Lower lobe of right lung (tissue), 2 donors: ENCODE results near the gene DOCK8. TPM values are rescaled to one million over a fixed set of nuclear protein-coding genes. Genes with fewer than 3 reads are reported as not detected.
A peak's percentile ranks its signal among the peaks of the same experiment; 100 is the strongest.

Experiments used
- ATAC-seq, 2 donors: fragments of 200-7000 bp; cut with Tn5 transposase; one replicate each; pipeline ENCODE4 v1.9.1; 2020 to 2022; ENCODE audit warnings: mild to moderate bottlenecking in 2 of 2, moderate library complexity in 2 of 2
- DNase-seq: peaks from one replicate; pipeline ENCODE4 v3.0.0-alpha.2; 2020
- H3K27ac ChIP-seq: fragments of 200-600 bp; one replicate; pipeline ENCODE4 v1.8.0; 2022
- H3K27me3 ChIP-seq: fragments of 200-600 bp; one replicate; pipeline ENCODE4 v1.8.0; 2022; ENCODE audit warnings: low read depth
- H3K36me3 ChIP-seq: fragments of 200-600 bp; one replicate; pipeline ENCODE4 v1.8.0; 2022; ENCODE audit warnings: mild to moderate bottlenecking
- H3K4me1 ChIP-seq: fragments of 200-600 bp; one replicate; pipeline ENCODE4 v1.8.0; 2022
- H3K4me3 ChIP-seq: fragments of 200-600 bp; one replicate; pipeline ENCODE4 v1.8.0; 2022; ENCODE audit warnings: mild to moderate bottlenecking
- H3K9me3 ChIP-seq: fragments of 200-600 bp; one replicate; pipeline ENCODE4 v1.8.0; 2022
- intact Hi-C: fragments of 100-400 bp; cut with DNase I; formaldehyde crosslinking; loops from one replicate; pipeline ENCODE4 v1.11.0; 2022
- total RNA-seq: library from RNA; stranded (reverse); fragmentation: NEBNext Ultra II Directional; extraction: Animal tissue kit (Norgen Biotek cat#: 25700); gene quantifications from one replicate; pipeline ENCODE4 v1.2.1, GENCODE V29; 2021
- TF ChIP-seq, protein P1 (sequence below): fragments of 200-600 bp; IDR thresholded peaks from one replicate; pipeline ENCODE4 v1.8.0; 2022; ENCODE audit warnings: antibody characterized with exemption, mild to moderate bottlenecking
- donor health status: DM: no; HTN: yes; CAD: no; lungs with severe emphysema.

DOCK8 gene
- total RNA-seq, 1 donor from 2014 or later, result 112 TPM

- peaks cover 7% of the 10 kb centered on the region for H3K4me1 ChIP-seq
- DNase-seq (no peak), ATAC-seq (no peak)
- peaks cover 5% of the 10 kb centered on the region for H3K27me3 ChIP-seq
- TF ChIP-seq, protein P1, sequence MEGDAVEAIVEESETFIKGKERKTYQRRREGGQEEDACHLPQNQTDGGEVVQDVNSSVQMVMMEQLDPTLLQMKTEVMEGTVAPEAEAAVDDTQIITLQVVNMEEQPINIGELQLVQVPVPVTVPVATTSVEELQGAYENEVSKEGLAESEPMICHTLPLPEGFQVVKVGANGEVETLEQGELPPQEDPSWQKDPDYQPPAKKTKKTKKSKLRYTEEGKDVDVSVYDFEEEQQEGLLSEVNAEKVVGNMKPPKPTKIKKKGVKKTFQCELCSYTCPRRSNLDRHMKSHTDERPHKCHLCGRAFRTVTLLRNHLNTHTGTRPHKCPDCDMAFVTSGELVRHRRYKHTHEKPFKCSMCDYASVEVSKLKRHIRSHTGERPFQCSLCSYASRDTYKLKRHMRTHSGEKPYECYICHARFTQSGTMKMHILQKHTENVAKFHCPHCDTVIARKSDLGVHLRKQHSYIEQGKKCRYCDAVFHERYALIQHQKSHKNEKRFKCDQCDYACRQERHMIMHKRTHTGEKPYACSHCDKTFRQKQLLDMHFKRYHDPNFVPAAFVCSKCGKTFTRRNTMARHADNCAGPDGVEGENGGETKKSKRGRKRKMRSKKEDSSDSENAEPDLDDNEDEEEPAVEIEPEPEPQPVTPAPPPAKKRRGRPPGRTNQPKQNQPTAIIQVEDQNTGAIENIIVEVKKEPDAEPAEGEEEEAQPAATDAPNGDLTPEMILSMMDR, result no peak
- intact Hi-C loops, result no loop called here
- no peak overlapping the region for H3K4me3 ChIP-seq
- no peaks in the 10 kb centered on the region for H3K9me3 ChIP-seq
- no peaks in the 10 kb centered on the region for H3K36me3 ChIP-seq
- no peak overlapping the region for H3K27ac ChIP-seq
These were observed 281.1 kb downstream of the DOCK8 start for GRCh38 chr9:495739-496138.

DNA sequence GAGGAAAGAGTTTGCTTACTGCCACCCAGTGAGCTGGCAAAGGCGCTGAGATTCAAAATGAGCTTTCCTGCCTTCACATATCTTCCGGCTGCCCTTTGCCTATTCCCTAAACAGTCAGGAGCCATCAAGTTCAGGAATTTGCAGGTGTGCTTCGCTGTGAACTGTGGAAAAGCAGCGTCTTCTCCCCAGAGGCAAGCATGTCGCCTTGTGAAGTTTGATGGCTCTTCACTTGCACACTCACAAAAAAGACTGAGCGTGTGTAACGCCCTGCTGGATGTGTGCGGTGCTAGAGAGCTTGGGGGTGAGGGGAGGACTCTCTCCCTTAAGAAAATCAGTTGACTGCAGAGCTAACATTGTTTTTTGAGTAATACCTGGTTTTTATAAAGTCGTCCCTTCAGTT is 288.7 kb downstream of the DOCK8 start:
- no peak for ATAC-seq
- intact Hi-C loops, result no loop called here
- peaks cover 21% of the 10 kb centered on the region for H3K4me1 ChIP-seq

GRCh38 chr9:503881-504852 is 289.5 kb downstream of the DOCK8 start, which contains the start of gene KANK1:
Gene KANK1 (plus strand): TSS chr9:504695.
- ATAC-seq (peak; percentile 92 to 93), DNase-seq (peak; percentile 87)
- Histone ChIP-seq H3K27ac (peak within 1 kb of the TSS; percentile 81), H3K4me1 (peaks cover 21% of the 10 kb centered on the region), H3K36me3 (no peaks in the 10 kb centered on the region), H3K4me3 (peak within 1 kb of the TSS; percentile 76), H3K27me3 (no peaks in the 10 kb centered on the region), H3K9me3 (no peaks in the 10 kb centered on the region)
- TF ChIP-seq, protein P1, result peak; percentile 45
- intact Hi-C loops, result no loop called here

More for the DNA sequence above, 288.7 kb downstream of the DOCK8 start:
- peak overlapping the region; percentile 76 for H3K4me3 ChIP-seq
- H3K27me3 ChIP-seq, result no peaks in the 10 kb centered on the region
- peak overlapping the region; percentile 81 for H3K27ac ChIP-seq
- H3K36me3 ChIP-seq, result no peaks in the 10 kb centered on the region
- no peak for DNase-seq
- no peaks in the 10 kb centered on the region for H3K9me3 ChIP-seq
- TF ChIP-seq, protein P1, result no peak

- H3K4me3 ChIP-seq, result peak overlapping the region; percentile 76
- peak overlapping the region; percentile 81 for H3K27ac ChIP-seq
- H3K36me3 ChIP-seq, result no peaks in the 10 kb centered on the region
- H3K27me3 ChIP-seq, result no peaks in the 10 kb centered on the region
- H3K9me3 ChIP-seq, result no peaks in the 10 kb centered on the region
- TF ChIP-seq, protein P1, result no peak
- DNase-seq (peak; percentile 55), ATAC-seq (peak; percentile 41 to 43)
- intact Hi-C loops, result no loop called here
- H3K4me1 ChIP-seq, result peaks cover 21% of the 10 kb centered on the region
These were observed 290.5 kb downstream of the DOCK8 start for GRCh38 chr9:504921-505740.

- TF ChIP-seq, protein P1, result no peak
- intact Hi-C loops, result no loop called here
These were observed 291.0 kb downstream of the DOCK8 start for GRCh38 chr9:505741-506059.

More at GRCh38 chr9:505741-506059, 291.0 kb downstream of the DOCK8 start:
- ATAC-seq (no peak), DNase-seq (no peak)
- H3K9me3 ChIP-seq, result no peaks in the 10 kb centered on the region
- peak overlapping the region; percentile 76 for H3K4me3 ChIP-seq
- peak overlapping the region; percentile 81 for H3K27ac ChIP-seq
- H3K36me3 ChIP-seq, result no peaks in the 10 kb centered on the region
- H3K27me3 ChIP-seq, result no peaks in the 10 kb centered on the region
- peaks cover 21% of the 10 kb centered on the region for H3K4me1 ChIP-seq
